ENCODE results near the gene SLC16A13.

The SLC16A13 gene

DNA sequence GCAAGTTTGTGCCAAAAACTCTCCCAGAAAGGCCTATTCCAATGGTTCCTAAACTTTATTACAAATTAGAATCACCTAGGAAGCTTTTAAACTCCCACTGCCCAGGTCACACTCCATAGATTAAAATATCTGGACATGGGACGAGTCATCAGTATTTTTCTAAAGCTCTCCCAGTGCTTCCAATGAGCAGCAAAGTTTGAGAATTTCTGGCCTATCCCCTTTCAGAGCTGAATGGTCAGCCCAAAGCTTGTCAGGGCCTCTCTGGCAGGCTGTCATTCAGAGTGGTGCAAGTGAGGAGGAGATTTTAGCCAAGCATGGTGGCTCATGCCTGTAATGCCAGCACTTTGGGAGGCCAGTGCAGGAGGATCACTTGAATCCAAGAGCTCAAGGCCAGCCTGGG, 10.6 kb upstream of the SLC16A13 start:
- TF ChIP-seq, protein P1, sequence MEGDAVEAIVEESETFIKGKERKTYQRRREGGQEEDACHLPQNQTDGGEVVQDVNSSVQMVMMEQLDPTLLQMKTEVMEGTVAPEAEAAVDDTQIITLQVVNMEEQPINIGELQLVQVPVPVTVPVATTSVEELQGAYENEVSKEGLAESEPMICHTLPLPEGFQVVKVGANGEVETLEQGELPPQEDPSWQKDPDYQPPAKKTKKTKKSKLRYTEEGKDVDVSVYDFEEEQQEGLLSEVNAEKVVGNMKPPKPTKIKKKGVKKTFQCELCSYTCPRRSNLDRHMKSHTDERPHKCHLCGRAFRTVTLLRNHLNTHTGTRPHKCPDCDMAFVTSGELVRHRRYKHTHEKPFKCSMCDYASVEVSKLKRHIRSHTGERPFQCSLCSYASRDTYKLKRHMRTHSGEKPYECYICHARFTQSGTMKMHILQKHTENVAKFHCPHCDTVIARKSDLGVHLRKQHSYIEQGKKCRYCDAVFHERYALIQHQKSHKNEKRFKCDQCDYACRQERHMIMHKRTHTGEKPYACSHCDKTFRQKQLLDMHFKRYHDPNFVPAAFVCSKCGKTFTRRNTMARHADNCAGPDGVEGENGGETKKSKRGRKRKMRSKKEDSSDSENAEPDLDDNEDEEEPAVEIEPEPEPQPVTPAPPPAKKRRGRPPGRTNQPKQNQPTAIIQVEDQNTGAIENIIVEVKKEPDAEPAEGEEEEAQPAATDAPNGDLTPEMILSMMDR (IDR thresholded peaks at IDR 0.05; ENCODE audit: low read depth, low read length), result no peak
- no peak for DNase-seq (ENCODE audit: extremely low read depth, low read depth)

DNA sequence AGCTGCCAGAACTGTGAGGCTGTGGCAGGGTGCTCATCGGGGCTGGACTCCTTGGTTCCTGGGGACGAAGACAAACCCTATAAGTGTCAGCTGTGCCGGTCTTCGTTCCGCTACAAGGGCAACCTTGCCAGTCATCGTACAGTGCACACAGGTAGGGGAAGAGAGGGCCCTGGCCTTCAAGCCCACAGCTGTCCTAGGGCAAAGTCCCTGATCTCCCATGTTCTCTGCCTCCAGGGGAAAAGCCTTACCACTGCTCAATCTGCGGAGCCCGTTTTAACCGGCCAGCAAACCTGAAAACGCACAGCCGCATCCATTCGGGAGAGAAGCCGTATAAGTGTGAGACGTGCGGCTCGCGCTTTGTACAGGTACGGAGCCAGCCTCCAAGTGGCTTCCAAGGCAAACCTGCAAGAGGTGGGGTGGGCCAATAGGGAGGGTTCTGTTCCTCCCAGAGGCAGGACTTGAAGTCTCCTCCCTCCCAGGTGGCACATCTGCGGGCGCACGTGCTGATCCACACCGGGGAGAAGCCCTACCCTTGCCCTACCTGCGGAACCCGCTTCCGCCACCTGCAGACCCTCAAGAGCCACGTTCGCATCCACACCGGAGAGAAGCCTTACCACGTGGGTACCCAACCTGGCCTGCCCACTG, 9.2 kb upstream of the SLC16A13 start:
- no peak for DNase-seq (ENCODE audit: extremely low read depth, low read depth)
- TF ChIP-seq, protein P1 (IDR thresholded peaks at IDR 0.05; ENCODE audit: low read depth, low read length), result no peak

DNA sequence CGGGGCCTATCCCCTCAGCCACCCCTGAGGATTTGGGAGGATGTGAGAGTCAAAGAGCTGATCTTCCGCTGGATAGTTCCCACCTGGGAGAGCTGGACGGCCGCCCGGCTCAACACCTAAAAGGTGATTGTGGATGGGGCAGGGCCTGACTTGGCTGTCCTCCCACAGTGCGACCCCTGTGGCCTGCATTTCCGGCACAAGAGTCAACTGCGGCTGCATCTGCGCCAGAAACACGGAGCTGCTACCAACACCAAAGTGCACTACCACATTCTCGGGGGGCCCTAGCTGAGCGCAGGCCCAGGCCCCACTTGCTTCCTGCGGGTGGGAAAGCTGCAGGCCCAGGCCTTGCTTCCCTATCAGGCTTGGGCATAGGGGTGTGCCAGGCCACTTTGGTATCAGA, 8.5 kb upstream of the SLC16A13 start:
- TF ChIP-seq, protein P1 (IDR thresholded peaks at IDR 0.05; ENCODE audit: low read depth, low read length), result no peak
- no peak for DNase-seq (ENCODE audit: extremely low read depth, low read depth)

GRCh38 chr17:7029096-7029495, 6.7 kb upstream of the SLC16A13 start:
- TF ChIP-seq, protein P1 (IDR thresholded peaks at IDR 0.05; ENCODE audit: low read depth, low read length), result no peak

GRCh38 chr17:7029659-7030058, 6.2 kb upstream of the SLC16A13 start:
- no peak for DNase-seq (ENCODE audit: extremely low read depth, low read depth)
- TF ChIP-seq, protein P1 (IDR thresholded peaks at IDR 0.05; ENCODE audit: low read depth, low read length), result no peak

More at GRCh38 chr17:7029096-7029495, 6.7 kb upstream of the SLC16A13 start:
- no peak for DNase-seq (ENCODE audit: extremely low read depth, low read depth)

- TF ChIP-seq, protein P1 (IDR thresholded peaks at IDR 0.05; ENCODE audit: low read depth, low read length), result no peak
These were observed 742 bp upstream of the SLC16A13 start for GRCh38 chr17:7034955-7035590.

GRCh38 chr17:7038025-7038862, 2.4 kb downstream of the SLC16A13 start:
- no peak for DNase-seq (ENCODE audit: extremely low read depth, low read depth)
- TF ChIP-seq, protein P1 (IDR thresholded peaks at IDR 0.05; ENCODE audit: low read depth, low read length), result no peak

More at GRCh38 chr17:7034955-7035590, 742 bp upstream of the SLC16A13 start:
- DNase-seq (ENCODE audit: extremely low read depth, low read depth), result no peak

Data from AG09319 (cell line).